K562 (cell line): ENCODE measurements around the gene PPT2. TPM values are rescaled to one million over a fixed set of nuclear protein-coding genes. Genes with fewer than 3 reads are reported as not detected.

ENCODE experiments used
- ATF7 ChIP-seq: fragments of 450-650 bp; IDR thresholded peaks from 2 replicates; pipeline ENCODE4 v1.7.1; 2014; ENCODE audit warnings: mild to moderate bottlenecking, moderate library complexity
- CBFA2T2 ChIP-seq: fragments of 450-650 bp; conservative IDR thresholded peaks from 2 replicates; pipeline ENCODE4 v1.6.1; 2017; ENCODE audit warnings: mild to moderate bottlenecking
- CREBBP ChIP-seq: IDR thresholded peaks from one replicate; pipeline ENCODE4 v1.6.1; 2012; ENCODE audit warnings: low read depth, mild to moderate bottlenecking, control low read depth, inconsistent platforms, low read length
- DMBX1 ChIP-seq: fragments of 250-450 bp; sonication (Bioruptor Pico); IDR thresholded peaks from 2 replicates; pipeline ENCODE4 v1.8.0; 2022; ENCODE audit warnings: inconsistent platforms, mild to moderate bottlenecking, moderate library complexity, borderline replicate concordance
- EP400 ChIP-seq: fragments of 450-650 bp; IDR thresholded peaks from 2 replicates; pipeline ENCODE4 v1.6.1; 2017; ENCODE audit warnings: antibody characterized with exemption, mild to moderate bottlenecking, moderate library complexity
- EZH2 ChIP-seq: IDR thresholded peaks from 2 replicates; pipeline ENCODE4 v1.6.1; 2012; ENCODE audit warnings: low read depth, mild to moderate bottlenecking, inconsistent platforms, low read length, borderline replicate concordance
- GTF2F1 ChIP-seq: IDR thresholded peaks from 2 replicates; pipeline ENCODE4 v1.6.1; 2011; ENCODE audit warnings: low read depth, low read length, improper control_type of control experiment
- HIVEP1 ChIP-seq: fragments of 250-450 bp; sonication (Bioruptor Pico); IDR thresholded peaks from 2 replicates; pipeline ENCODE4 v1.4.0; 2020; ENCODE audit warnings: mild to moderate bottlenecking
- HNRNPUL1 ChIP-seq: fragments of 200-400 bp; formaldehyde crosslinking; IDR thresholded peaks from 2 replicates; pipeline ENCODE4 v1.6.1; 2017; ENCODE audit warnings: low read length
- HSF4 ChIP-seq: fragments of 250-450 bp; sonication (Bioruptor Pico); IDR thresholded peaks from 2 replicates; pipeline ENCODE4 v2.1.2; 2022; ENCODE audit warnings: mild to moderate bottlenecking, moderate library complexity, borderline replicate concordance
- NCOA4 ChIP-seq: fragments of 450-650 bp; IDR thresholded peaks from 2 replicates; pipeline ENCODE4 v1.6.1; 2018; ENCODE audit warnings: mild to moderate bottlenecking; ENCODE audit not compliant: partially characterized antibody
- NR4A1 ChIP-seq, 2 experiments: fragments of 250-450 bp in 1 of 2; fragments of 450-650 bp in 1 of 2; sonication (Bioruptor Pico) in 1 of 2; IDR thresholded peaks; 2 replicates each; pipeline versions ENCODE4 v1.4.0 to v1.6.1; 2016 to 2020; ENCODE audit warnings: mild to moderate bottlenecking in 2 of 2, missing compliant biosample characterization in 1 of 2, missing genetic modification characterization in 1 of 2, moderate library complexity in 1 of 2
- POLR2A ChIP-seq: fragments of 450-650 bp; conservative IDR thresholded peaks from 2 replicates; pipeline ENCODE4 v1.6.1; 2016
- POU5F1 ChIP-seq: fragments of 150-350 bp; IDR thresholded peaks from 2 replicates; pipeline ENCODE4 v1.6.1; 2014; ENCODE audit warnings: borderline replicate concordance, low read length, low read depth, mild to moderate bottlenecking; ENCODE audit not compliant: partially characterized antibody
- SMAD4 ChIP-seq: fragments of 250-450 bp; sonication (Bioruptor Pico); conservative IDR thresholded peaks from 2 replicates; pipeline ENCODE4 v1.8.0; 2021; ENCODE audit warnings: inconsistent platforms, mild to moderate bottlenecking, moderate library complexity
- SPI1 ChIP-seq: IDR thresholded peaks from 2 replicates; pipeline ENCODE4 v1.6.1; 2011; ENCODE audit warnings: low read depth, low read length, control low read depth, borderline replicate concordance
- SRSF7 ChIP-seq: fragments of 200-400 bp; formaldehyde crosslinking; optimal IDR thresholded peaks from 2 replicates; pipeline ENCODE3; 2017; ENCODE audit warnings: mild to moderate bottlenecking, low read depth, low read length
- TFAM ChIP-seq: fragments of 250-450 bp; sonication (Bioruptor Pico); conservative IDR thresholded peaks from 2 replicates; pipeline ENCODE4 v1.5.0; 2021; ENCODE audit warnings: mild to moderate bottlenecking, moderate library complexity
- ZKSCAN8 ChIP-seq: fragments of 200-800 bp; sonication (Bioruptor generic); IDR thresholded peaks from 2 replicates; pipeline ENCODE4 v1.6.1; 2016; ENCODE audit warnings: missing genetic modification characterization, missing compliant biosample characterization
- ZNF436 ChIP-seq: fragments of 250-450, 450-650 bp; sonication (Bioruptor Pico); formaldehyde crosslinking; IDR thresholded peaks from 2 replicates; pipeline ENCODE4 v1.7.0; 2020; ENCODE audit warnings: mild to moderate bottlenecking
- ZNF695 ChIP-seq: fragments of 450-650 bp; formaldehyde crosslinking; IDR thresholded peaks from 2 replicates; pipeline ENCODE4 v1.4.0; 2020; ENCODE audit warnings: mild to moderate bottlenecking, moderate library complexity
- polyA plus RNA-seq, 8 experiments: library from polyadenylated mRNA; depleted of rRNA in 4 of 8; stranded (reverse) in 5 of 8; unstranded in 3 of 8; fragments of >200 nt; fragmentation: Nextera tagmentation in 2 of 8; fragmentation: Illumina TruSeq in 1 of 8; extraction: Ambion mirVana in 2 of 8; extraction: Trizol in 1 of 8; gene quantifications; 2 replicates each; pipeline versions ENCODE4 v1.2.1 to v1.2.3, GENCODE V29; 2011 to 2014; ENCODE audit warnings: inconsistent platforms in 1 of 8, missing spikeins in 1 of 8
- total RNA-seq, 7 experiments: library from RNA; depleted of rRNA in 6 of 7; stranded (reverse); fragments of >200 nt in 6 of 7; fragmentation: Illumina TruSeq in 2 of 7; extraction: Trizol in 2 of 7; gene quantifications; 2 replicates each; pipeline versions ENCODE4 v1.2.1 to v1.2.3, GENCODE V29; 2011 to 2021; ENCODE audit warnings: low replicate concordance in 1 of 7
- TF ChIP-seq, protein P1 (sequence below): fragments of 250-450 bp; sonication (Bioruptor Pico); IDR thresholded peaks from 2 replicates; pipeline ENCODE4 v1.8.0; 2022; ENCODE audit warnings: inconsistent platforms, mild to moderate bottlenecking, moderate library complexity, borderline replicate concordance
- TF ChIP-seq, protein P2 (sequence below): fragments of 250-450 bp; sonication (Bioruptor Pico); IDR thresholded peaks from 2 replicates; pipeline ENCODE4 v1.9.0; 2021; ENCODE audit warnings: mild to moderate bottlenecking
- TF ChIP-seq, protein P3 (sequence below): fragments of 250-450 bp; sonication (Bioruptor Pico); IDR thresholded peaks from 2 replicates; pipeline ENCODE4 v1.8.0; 2021; ENCODE audit warnings: moderate library complexity, mild to moderate bottlenecking, inconsistent platforms
- TF ChIP-seq, protein P4 (sequence below), 2 experiments: fragments of 450-650 bp; IDR thresholded peaks; 2 replicates each; pipeline ENCODE4 v1.6.1; 2016
- TF ChIP-seq, protein P5 (sequence below): fragments of 450-650 bp; formaldehyde crosslinking; IDR thresholded peaks from 2 replicates; pipeline ENCODE4 v1.4.0; 2022; ENCODE audit warnings: missing genetic modification characterization

The PPT2 gene
- total and polyA plus RNA-seq, 9 of the 15 experiments (the other 6 are each of a cell fraction or from before 2014, with no cell fraction given): 27.4 to 98.8 (median 69.9) TPM

DNA sequence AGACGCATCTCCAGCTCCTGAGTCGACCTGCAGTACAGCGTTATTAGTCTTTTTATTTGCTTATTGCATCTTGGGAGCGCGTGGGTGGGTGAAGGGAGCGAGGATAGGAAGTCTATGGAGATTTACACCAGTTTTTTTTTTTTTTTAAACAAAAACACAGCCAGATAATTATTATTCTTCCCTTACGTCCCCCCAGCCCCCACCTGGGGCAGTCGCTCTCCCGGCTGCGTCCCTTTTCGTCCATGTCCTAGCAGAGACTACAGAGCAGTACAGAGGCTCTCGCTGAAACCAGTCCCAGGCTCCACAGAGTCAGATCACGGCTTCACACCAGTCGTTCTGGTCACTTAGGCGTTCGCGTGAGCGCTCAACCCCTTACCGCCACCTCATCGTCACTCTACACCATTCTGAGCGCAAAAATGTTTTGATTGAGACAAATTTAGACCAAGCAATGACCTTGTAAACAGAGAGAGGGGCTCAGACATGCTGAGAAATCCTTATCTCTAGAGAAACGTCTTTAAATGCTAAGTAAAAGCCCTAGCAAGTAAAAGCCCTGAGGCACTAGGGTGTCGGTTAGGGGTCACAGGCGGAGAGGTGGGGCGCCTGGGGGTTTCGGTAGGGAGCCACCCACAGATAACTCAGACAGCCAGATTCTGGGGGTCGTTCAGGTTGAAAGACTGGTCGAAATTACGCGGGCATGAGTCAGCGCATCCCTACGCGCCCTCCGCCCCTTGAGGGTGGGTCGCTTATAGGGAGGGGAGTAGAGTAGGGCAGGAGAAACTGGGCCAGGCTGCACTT, 975 bp upstream of the PPT2 start (continued):
- TF ChIP-seq HNRNPUL1 (no peak), POLR2A (no peak), NCOA4 (no peak), ATF7 (no peak), CREBBP (no peak), SRSF7 (no peak), ZKSCAN8 (CRISPR knock-in tag) (no peak), EZH2 (no peak), ZNF436 (no peak), HSF4 (no peak), POU5F1 (no peak), GTF2F1 (no peak), HIVEP1 (CRISPR knock-in tag) (no peak), SPI1 (no peak), ZNF695 (CRISPR knock-in tag) (no peak), CBFA2T2 (no peak), DMBX1 (no peak; the same call in 1 of the 2 replicates), SMAD4 (CRISPR knock-in tag) (no peak), EP400 (no peak), TFAM (CRISPR knock-in tag) (no peak), NR4A1 (CRISPR knock-in tag; IDR thresholded peaks at IDR 0.05) (no peak), NR4A1 (tag; IDR thresholded peaks at IDR 0.05) (no peak)
- TF ChIP-seq, protein P1, sequence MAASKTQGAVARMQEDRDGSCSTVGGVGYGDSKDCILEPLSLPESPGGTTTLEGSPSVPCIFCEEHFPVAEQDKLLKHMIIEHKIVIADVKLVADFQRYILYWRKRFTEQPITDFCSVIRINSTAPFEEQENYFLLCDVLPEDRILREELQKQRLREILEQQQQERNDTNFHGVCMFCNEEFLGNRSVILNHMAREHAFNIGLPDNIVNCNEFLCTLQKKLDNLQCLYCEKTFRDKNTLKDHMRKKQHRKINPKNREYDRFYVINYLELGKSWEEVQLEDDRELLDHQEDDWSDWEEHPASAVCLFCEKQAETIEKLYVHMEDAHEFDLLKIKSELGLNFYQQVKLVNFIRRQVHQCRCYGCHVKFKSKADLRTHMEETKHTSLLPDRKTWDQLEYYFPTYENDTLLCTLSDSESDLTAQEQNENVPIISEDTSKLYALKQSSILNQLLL: no peak
- TF ChIP-seq, protein P2, sequence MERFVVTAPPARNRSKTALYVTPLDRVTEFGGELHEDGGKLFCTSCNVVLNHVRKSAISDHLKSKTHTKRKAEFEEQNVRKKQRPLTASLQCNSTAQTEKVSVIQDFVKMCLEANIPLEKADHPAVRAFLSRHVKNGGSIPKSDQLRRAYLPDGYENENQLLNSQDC: no peak
- TF ChIP-seq, protein P3, sequence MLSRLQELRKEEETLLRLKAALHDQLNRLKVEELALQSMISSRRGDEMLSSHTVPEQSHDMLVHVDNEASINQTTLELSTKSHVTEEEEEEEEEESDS: no peak
- TF ChIP-seq, protein P4, sequence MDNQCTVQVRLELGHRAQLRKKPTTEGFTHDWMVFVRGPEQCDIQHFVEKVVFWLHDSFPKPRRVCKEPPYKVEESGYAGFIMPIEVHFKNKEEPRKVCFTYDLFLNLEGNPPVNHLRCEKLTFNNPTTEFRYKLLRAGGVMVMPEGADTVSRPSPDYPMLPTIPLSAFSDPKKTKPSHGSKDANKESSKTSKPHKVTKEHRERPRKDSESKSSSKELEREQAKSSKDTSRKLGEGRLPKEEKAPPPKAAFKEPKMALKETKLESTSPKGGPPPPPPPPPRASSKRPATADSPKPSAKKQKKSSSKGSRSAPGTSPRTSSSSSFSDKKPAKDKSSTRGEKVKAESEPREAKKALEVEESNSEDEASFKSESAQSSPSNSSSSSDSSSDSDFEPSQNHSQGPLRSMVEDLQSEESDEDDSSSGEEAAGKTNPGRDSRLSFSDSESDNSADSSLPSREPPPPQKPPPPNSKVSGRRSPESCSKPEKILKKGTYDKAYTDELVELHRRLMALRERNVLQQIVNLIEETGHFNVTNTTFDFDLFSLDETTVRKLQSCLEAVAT (IDR thresholded peaks at IDR 0.05): no peak
- TF ChIP-seq, protein P5, sequence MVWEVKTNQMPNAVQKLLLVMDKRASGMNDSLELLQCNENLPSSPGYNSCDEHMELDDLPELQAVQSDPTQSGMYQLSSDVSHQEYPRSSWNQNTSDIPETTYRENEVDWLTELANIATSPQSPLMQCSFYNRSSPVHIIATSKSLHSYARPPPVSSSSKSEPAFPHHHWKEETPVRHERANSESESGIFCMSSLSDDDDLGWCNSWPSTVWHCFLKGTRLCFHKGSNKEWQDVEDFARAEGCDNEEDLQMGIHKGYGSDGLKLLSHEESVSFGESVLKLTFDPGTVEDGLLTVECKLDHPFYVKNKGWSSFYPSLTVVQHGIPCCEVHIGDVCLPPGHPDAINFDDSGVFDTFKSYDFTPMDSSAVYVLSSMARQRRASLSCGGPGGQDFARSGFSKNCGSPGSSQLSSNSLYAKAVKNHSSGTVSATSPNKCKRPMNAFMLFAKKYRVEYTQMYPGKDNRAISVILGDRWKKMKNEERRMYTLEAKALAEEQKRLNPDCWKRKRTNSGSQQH (CRISPR knock-in tag): no peak
